GM19452 (cell line): ENCODE data around the gene ERCC2.

Source experiments
- ATAC-seq: cut with Tn5 transposase; IDR thresholded peaks from one replicate; pipeline ENCODE4 v1.9.1; 2021; ENCODE audit not compliant: unreplicated experiment

Gene ERCC2

GRCh38 chr19:45402298-45403061 is 32.1 kb upstream of the ERCC2 start:
- no peak for ATAC-seq

GRCh38 chr19:45401815-45402214 is 31.4 kb upstream of the ERCC2 start:
- no peak for ATAC-seq

- no peak for ATAC-seq
These were observed 29.8 kb upstream of the ERCC2 start for GRCh38 chr19:45400192-45400591.

GRCh38 chr19:45395821-45396617 is 25.6 kb upstream of the ERCC2 start:
- no peak for ATAC-seq

- ATAC-seq, result no peak
These were observed 21.7 kb upstream of the ERCC2 start for GRCh38 chr19:45391871-45392665.

- ATAC-seq, result no peak
These were observed 21.0 kb upstream of the ERCC2 start for GRCh38 chr19:45391346-45391745.

GRCh38 chr19:45385392-45386221 is 15.2 kb upstream of the ERCC2 start:
- no peak for ATAC-seq

- no peak for ATAC-seq
These were observed 12.1 kb upstream of the ERCC2 start for GRCh38 chr19:45382426-45382825.

GRCh38 chr19:45380107-45380506 is 9.7 kb upstream of the ERCC2 start:
- ATAC-seq, result no peak

- no peak for ATAC-seq
These were observed 5.8 kb upstream of the ERCC2 start for GRCh38 chr19:45376045-45376724.

- ATAC-seq, result no peak
These were observed 1.5 kb downstream of the ERCC2 start for GRCh38 chr19:45368737-45369340.

- ATAC-seq, result no peak
These were observed 2.2 kb downstream of the ERCC2 start for GRCh38 chr19:45368127-45368526.

GRCh38 chr19:45364696-45365095 is 5.7 kb downstream of the ERCC2 start:
- ATAC-seq, result no peak

- no peak for ATAC-seq
These were observed 6.4 kb downstream of the ERCC2 start for GRCh38 chr19:45363861-45364459.

GRCh38 chr19:45362291-45362690 is 8.1 kb downstream of the ERCC2 start:
- ATAC-seq, result no peak

- ATAC-seq, result no peak
These were observed 8.8 kb downstream of the ERCC2 start for GRCh38 chr19:45361608-45362007.

- no peak for ATAC-seq
These were observed 12.1 kb downstream of the ERCC2 start for GRCh38 chr19:45358213-45358792.

GRCh38 chr19:45357445-45357783 is 13.0 kb downstream of the ERCC2 start:
- no peak for ATAC-seq
